ENCODE results near the gene CIDEB. TPM values are rescaled to one million over a fixed set of nuclear protein-coding genes. Genes with fewer than 3 reads are reported as not detected.
A peak's percentile ranks its signal among the peaks of the same experiment; 100 is the strongest.

Gene CIDEB
- total and polyA plus RNA-seq, 11 donors, result 1.7 to 10.1 (median 3.0) TPM

- peaks cover 0 to 37% (median 14%) of the 10 kb centered on the region in 9 donors for H3K27me3 ChIP-seq
- ATAC-seq (no peak), DNase-seq (peak in 1 of 5 donors; percentile 30)
- peak overlapping the region in 3 of 12 donors; percentile 63 to 78 (median 74) for H3K4me3 ChIP-seq
- H3K36me3 ChIP-seq, result peaks cover 0 to 18% (median 5%) of the 10 kb centered on the region in 9 donors
- H3K9me3 ChIP-seq, result no peaks in the 10 kb centered on the region
- no peak overlapping the region for H3K27ac ChIP-seq
- peaks cover 6 to 100% (median 36%) of the 10 kb centered on the region in 12 donors for H3K4me1 ChIP-seq
- TF ChIP-seq CTCF (IDR thresholded peaks at IDR 0.05) (no peak), POLR2A (IDR thresholded peaks at IDR 0.05) (no peak)
- intact Hi-C loops (cut with DNase I), result loop anchor here in 9 of 10 donors (2.0 to 5.0 kb wide), 6 partner anchors 35 to 106 kb away; no protein-coding TSS in a partner anchor
- 61 to 71% (median 65%) methylated on average over 22 to 26 of the region's 26 CpGs for WGBS, 4 donors
Measured at GRCh38 chr14:24331731-24332267, 24.0 kb upstream of the CIDEB start.

DNA sequence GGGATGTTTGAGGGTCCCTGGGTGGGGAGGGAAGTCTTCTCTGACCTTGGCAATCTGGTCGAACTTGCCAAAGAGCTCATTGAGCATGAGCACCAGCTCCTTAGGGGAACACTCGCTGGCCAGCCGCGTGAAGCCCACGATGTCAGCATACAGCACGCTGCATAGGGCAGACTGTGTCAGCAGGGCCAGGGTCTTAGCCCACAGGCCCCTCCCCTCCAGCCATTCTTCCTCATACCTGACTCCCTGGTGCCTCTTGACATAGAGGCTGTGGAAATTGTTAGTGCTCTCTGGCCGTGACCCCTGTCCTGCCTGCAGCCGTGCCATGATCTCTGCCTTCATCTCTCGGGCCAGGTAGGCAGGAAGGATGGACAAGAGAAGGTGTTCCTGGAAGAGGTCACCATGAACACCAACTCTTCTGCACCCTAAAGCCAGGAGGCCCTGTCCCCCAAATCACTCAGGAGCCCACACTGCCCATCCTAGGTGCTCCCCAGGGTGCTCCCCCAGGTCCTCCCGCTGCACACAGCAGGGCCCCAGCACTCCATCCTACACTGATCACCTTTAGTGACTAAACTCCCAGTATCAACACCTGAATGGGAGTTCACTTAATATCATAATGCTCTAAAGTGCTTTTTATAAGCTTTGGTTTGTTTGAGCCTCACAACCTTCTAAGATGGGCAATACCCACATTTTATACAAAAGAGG lies 23.3 kb upstream of the CIDEB start:
- peaks cover 6 to 96% (median 35%) of the 10 kb centered on the region in 12 donors for H3K4me1 ChIP-seq
- no peak for ATAC-seq
- H3K4me3 ChIP-seq, result no peak overlapping the region
- intact Hi-C loops (cut with DNase I), result loop anchor here in 4 of 10 donors (5.0 kb wide), 3 partner anchors 81 to 106 kb away; no protein-coding TSS in a partner anchor
- 90 to 92% (median 91%) methylated on average over 6 to 10 of the region's 10 CpGs for WGBS, 4 donors
- peaks cover 0 to 18% (median 5%) of the 10 kb centered on the region in 9 donors for H3K36me3 ChIP-seq
- H3K27me3 ChIP-seq, result peaks cover 0 to 36% (median 14%) of the 10 kb centered on the region in 9 donors
- H3K27ac ChIP-seq, result no peak overlapping the region
- DNase-seq, result peak in 1 of 5 donors; percentile 12
- no peaks in the 10 kb centered on the region for H3K9me3 ChIP-seq
- TF ChIP-seq CTCF (IDR thresholded peaks at IDR 0.05) (no peak), POLR2A (IDR thresholded peaks at IDR 0.05) (no peak)

- DNase-seq (peak in 4 of 5 donors; percentile 48 to 84 (median 58)), ATAC-seq (peak in 2 of 4 donors; percentile 9 to 25)
- Histone ChIP-seq H3K27ac (peak overlapping the region in 1 of 12 donors; percentile 77), H3K4me3 (no peak overlapping the region), H3K9me3 (no peaks in the 10 kb centered on the region), H3K4me1 (peaks cover 6 to 82% (median 25%) of the 10 kb centered on the region in 12 donors), H3K27me3 (peaks cover 0 to 24% (median 10%) of the 10 kb centered on the region in 9 donors), H3K36me3 (peaks cover 0 to 25% (median 9%) of the 10 kb centered on the region in 9 donors)
- WGBS, 4 donors, result 65 to 83% (median 77%) methylated on average over 4 to 9 of the region's 9 CpGs
- intact Hi-C loops (cut with DNase I), result loop anchor here in 4 of 10 donors (5.0 kb wide), 3 partner anchors 83 to 108 kb away; no protein-coding TSS in a partner anchor
- TF ChIP-seq POLR2A (IDR thresholded peaks at IDR 0.05) (no peak), CTCF (IDR thresholded peaks at IDR 0.05) (no peak)
Measured at GRCh38 chr14:24329736-24330135, 22.0 kb upstream of the CIDEB start.

DNA sequence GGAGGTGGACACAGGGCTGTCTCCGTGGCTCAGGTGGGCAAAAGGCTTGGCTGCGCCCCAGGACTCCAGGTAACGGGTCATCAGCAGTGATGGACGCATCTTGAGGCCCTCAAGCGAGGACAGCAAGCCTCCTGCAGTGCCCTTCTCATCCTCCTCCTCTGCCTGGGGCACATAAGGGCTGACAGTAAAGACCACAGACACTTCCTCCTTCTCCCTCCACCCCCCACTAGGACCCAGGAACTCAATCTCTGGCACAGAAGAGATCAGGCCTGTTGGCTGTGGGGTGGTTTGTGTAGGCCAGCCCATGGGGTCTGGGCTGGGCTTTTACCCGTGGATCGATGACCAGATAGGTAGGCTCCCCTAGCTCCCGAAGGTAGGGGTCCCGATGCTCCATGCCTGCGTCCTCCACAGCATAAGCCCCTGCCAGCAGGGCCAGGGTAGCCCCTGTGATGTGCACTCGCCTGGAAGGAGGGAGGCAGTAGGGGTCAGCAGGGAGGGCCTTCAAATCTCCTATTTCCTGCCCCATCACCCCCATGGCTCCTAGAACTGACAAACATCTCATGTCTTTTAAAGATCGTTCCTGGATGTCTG lies 21.4 kb upstream of the CIDEB start:
- H3K36me3 ChIP-seq, result peaks cover 0 to 29% (median 12%) of the 10 kb centered on the region in 9 donors
- TF ChIP-seq CTCF (IDR thresholded peaks at IDR 0.05), result no peak
- TF ChIP-seq POLR2A (IDR thresholded peaks at IDR 0.05), result no peak
- peaks cover 0 to 18% (median 5%) of the 10 kb centered on the region in 9 donors for H3K27me3 ChIP-seq
- no peak overlapping the region for H3K4me3 ChIP-seq
- WGBS, 4 donors, result 81 to 89% (median 87%) methylated on average over 8 to 12 of the region's 12 CpGs
- intact Hi-C loops (cut with DNase I), result no loop called here
- no peak for DNase-seq
- H3K27ac ChIP-seq, result peak overlapping the region in 1 of 12 donors; percentile 77
- H3K9me3 ChIP-seq, result no peaks in the 10 kb centered on the region
- ATAC-seq, result no peak
- peaks cover 6 to 76% (median 20%) of the 10 kb centered on the region in 12 donors for H3K4me1 ChIP-seq

Measured in heart left ventricle (tissue), 16 donors.